Measurements from ENCODE around the gene SLC10A3.
A peak's percentile ranks its signal among the peaks of the same experiment; 100 is the strongest.
"Not testable (repeated sequence)": the region's sequence is repeated elsewhere in the genome, so short reads cannot be mapped to it uniquely, and the experiment has no call there.

Gene SLC10A3

DNA sequence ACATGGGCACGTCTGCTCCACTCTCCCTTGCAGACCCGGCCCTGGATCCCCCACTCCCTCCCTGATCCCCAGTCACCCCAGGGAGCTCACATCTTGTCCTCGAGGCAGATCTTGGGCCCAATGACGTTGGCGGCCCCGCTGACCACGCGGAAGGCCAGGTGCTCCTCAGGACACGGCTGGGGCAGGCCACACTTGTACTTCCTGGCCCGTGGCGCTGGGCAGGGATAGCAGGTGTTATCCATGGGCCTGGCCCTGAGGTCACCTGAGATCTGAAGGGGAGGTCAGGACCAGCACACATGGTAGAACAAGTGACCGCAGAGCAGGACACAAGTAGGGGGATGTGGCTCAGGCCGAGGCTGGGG is 17.9 kb upstream of the SLC10A3 start:
- DNase-seq, result no peak

DNA sequence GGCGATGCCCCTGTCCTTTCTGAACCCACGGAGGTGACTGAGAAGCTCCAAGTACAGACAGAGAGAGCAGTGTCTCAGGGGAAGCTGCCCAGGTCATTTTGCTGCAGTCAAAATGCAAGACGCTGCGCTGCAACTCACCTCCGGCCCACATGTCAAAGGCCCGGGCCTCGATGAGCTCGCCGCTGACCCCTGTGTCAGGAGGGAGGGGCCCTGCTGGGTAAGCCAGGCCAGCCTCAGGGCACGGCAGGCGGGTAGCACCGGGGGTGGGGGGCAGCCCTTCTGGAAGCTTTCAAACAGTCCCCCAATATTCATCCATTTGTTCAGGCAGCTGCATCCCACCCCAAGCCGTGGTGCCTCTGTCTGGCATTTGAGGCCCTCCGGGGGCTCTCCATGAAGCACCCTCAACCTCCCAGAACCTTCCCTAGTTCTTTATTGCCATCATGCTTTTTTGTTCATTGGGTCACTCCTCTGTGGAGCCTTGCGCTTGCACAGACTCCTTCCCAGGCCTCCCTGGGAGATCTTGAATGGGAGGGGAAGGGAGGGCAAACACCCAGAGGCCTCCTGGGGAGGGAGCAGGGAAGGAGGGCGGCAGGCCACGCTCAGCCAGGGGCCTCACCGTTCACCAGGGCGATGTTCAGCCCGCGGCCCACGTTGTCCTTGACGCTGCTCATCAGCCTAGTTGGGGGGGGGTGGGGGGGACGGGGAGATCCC is 17.4 kb upstream of the SLC10A3 start:
- DNase-seq, result no peak

DNA sequence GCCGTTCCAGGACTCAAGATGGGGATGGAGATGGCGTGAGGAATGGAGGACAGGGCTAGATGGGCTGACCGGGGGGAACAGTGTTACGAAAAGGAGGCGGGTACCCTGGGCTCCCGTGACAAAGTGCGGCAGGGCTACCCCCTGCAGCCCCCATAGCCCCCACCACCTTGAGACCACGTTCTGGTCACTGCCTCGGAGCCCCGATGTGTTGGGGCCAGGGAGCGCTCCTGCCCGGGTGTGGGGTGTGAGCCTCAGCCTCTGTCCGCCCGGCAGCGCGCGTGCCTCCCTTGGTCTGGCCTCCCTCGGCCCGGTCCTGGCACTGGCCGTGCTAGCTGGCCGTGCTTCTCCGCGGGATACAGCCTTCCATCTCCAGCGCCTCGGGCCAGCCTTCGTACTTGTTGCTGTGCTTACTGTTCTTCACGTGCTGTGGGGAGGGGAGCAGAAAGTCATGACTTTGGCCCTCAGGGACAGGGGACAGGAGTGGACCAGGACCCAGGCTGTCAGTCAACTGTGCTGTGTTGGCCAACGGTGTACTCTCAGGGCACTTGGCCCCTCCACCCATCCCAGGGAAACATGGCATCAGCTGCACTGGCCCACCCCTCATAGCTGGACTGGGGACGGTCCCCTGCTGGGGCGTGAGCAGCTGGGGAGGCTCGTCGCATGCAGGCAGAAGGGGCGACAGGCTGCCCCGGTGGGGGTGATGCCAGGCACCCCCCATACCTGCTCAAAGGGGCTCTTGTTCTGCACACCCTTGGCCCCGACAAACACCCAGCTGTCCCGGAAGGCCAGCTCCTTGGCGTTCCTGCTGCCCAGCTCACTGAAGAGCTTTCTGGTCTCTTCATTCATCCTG is 16.3 kb upstream of the SLC10A3 start:
- no peak for DNase-seq

DNA sequence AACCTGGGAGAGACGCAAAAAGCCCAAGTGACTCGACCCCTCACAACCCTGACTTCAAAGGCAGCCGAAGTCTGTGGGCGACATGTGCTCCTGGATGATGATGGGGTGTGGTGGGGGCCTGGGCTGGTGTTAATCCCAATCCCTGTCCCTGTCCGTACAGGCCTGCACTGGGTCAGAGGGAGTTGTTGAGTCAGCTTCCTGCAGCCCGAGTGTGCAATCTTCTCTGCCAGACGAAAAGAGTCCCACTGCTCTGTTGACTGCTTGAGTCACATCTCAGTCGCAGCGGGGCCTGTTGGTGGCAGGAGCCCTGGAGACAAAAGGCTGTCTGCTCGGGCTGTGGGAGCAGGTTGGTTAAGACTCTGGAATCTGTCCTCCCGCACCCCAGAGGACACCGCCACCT is 15.3 kb upstream of the SLC10A3 start:
- DNase-seq, result no peak

DNA sequence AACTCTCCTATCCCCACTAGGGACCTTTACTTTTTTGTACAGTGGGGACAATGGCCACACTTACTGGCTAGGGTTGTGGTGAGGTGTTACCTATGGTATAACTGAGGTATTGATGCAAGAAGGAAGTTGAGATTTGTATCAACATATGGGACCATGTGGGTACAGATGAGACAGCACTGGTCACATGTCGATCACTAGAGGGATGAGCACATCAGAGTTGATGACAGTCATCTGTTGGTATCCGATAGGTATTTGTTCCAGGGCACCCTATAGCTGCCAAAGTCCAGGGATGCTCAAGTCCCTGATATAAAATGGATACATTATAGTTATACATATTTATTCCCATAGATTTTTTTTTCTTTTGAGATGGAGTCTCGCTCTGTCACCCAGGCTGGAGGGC is 12.6 kb upstream of the SLC10A3 start:
- no peak for DNase-seq

DNA sequence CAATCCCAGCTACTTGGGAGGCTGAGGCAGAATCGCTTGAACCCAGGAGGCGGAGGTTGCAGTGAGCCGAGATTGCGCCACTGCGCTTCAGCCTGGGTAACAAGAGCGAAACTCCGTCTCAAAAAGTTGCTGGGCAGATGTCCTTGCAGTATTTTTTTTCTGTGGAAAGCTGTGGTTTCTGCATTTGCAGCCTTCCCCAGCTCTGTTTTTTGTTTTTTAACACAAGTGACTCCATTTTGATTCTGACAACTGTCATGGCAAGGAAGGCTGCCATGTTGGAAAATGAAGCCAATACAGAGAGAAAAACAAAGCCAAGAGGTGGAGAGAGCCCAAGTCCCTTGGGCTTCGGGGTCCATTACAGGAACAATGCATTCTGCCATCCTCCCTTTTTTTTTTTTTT is 11.7 kb upstream of the SLC10A3 start:
- no peak for DNase-seq

DNA sequence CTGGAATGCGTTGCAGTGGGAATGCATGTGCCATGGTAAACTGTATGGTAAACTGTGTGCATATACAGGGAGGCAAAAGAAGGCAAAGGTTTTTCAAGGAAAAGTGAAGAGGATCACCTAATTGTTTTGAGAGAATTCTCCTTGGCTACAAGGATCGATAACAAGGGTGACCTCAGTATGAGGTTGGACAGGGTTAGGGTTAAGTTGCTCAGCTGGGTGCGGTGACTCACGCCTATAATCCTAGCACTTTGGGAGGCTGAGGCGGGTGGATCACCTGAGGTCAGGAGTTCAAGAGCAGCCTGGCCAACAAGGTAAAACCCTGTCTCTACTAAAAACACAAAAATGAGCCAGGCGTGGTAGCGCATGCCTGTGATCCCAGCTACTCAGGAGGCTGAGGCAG is 11.0 kb upstream of the SLC10A3 start:
- DNase-seq, result not testable (repeated sequence)

DNA sequence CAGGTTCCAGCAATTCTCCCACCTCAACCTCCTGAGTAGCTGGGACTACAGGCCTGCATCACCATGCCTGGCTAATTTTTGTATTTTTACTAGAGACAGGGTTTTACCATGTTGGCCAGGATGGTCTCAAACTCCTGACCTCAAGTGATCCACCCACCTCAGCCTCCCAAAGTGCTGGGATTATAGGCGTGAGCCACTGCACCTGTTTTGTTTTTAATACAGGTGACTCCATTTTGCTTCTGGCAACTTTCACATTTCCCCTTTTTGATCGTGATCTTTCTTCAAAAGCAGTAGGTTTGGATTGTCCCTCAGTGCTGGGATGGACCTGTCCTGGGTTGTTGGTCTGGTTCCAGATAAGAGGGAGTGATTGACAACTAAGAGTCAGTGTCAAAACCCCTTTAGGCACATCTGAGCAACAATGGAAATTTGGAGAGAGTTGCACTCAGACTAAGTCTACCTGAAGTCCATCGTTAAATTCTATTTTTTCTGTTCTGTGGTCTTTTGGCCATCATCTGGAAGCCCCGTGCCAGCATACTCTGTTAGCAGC is 6.2 kb upstream of the SLC10A3 start:
- DNase-seq, result not testable (repeated sequence)

DNA sequence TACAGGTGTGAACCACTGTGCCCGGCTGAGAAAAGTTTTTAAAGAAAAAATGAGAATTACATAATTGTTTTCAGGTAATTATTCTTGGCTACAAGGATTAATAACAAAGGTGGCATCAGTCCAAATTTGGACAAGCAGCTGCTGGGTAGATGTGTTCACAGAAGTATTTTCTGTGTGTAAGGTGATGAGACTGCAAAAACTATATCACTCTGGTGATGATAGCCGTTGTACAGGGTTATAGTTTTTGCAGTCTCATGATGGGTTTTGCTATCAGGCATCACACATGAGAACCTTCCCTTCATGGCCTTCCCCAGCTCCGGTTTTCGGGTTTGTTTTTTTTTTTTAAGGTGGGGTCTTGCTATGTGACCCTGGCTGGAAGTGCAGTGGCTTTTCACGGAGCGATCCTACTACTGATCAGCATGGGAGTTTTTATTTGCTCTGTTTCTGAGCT is 5.1 kb upstream of the SLC10A3 start:
- DNase-seq, result no peak

DNA sequence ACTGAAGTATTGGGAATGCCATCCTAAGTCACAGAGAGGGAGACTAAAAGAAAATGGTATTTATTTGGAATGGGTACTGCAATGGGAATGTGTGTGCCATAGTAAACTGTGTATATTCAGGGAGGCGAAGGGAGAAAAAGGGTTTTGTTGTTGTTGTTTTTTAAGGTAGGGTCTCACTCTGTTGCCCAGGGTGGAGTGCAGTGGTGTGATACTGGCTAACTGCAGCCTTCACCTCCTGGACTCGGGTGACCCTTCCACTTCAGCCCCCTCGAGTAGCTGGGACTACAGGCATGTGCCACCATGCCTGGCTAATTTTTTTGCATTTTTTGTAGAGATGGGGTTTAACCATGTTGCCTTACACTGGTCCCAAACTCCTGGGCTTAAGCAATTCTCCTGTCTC is 4.3 kb upstream of the SLC10A3 start:
- no peak for DNase-seq

DNA sequence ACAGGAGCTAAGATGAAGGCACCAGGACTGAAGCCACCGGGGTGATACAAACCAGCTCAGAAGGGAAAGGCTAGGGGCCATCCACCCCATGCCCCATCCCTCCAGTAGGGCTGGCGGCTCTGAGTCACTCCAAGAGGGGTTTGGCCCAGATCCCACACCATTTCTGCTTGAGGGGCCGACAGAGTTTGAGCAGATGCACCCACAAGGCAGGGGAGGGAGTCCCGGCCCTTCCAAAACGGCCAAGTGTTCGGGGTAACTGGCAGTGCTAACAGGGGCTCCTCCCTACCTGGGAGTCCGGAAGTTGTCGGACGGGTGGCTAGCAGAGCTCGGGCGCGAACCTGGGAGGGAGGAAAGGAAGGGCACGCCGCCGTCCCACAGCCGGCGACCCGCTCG is 412 bp downstream of the SLC10A3 start:
- DNase-seq, result peak; percentile 21

DNA sequence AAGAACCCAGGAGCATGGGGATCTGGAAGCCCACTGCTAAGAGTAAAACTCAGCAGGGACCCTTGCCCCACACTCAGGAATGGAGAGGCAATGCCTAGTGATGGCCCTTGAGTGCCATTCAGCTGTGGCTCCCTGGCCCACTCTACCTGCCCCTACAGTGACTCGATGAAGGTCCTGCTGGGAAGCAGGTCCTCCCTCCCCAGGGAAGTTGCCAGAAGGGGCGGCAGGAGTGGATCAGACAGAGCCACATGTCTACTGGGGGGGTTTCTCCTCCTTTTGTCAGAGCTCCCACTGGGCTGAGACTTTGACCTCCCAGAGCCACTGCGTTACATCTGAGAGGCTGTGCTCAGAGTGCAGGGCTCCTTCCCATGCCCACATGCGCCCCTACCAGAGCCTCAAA is 1.2 kb downstream of the SLC10A3 start:
- no peak for DNase-seq

DNA sequence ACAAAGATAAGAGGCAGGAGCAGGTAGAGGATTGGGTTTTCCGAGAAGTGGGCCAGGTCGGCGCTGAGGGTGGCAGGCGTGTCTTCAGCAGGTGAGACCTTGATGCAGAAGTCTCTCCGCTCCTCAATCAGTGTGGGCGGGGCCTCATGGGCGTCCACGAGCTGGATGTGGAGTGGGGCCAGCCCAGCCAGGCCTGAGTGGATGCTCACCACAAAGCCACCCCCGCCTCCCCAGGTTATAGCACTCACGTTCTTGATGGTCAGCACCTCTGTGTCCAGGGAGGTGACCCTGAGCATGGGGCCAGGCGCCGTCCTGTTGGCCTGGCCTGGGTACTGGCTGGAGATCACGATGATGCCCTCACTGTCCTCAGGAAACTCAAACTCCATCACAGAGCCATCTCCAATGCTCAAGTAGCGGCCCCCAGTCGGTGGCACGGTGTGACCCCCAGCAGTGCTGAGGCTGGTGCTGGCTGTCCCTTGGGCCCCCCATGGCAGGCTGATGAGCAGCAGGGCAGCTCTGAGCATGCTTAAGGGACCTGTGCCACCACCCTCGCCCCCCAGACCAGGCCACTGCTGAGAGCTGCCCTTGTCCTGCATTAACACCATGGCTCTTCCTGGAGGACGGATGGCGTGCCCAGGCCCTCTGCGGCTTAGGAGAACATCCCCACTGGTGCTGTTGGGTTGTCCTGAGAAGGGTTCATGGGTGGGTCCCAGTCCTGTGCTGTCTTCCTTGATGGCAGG is 1.9 kb downstream of the SLC10A3 start:
- DNase-seq, result no peak

DNA sequence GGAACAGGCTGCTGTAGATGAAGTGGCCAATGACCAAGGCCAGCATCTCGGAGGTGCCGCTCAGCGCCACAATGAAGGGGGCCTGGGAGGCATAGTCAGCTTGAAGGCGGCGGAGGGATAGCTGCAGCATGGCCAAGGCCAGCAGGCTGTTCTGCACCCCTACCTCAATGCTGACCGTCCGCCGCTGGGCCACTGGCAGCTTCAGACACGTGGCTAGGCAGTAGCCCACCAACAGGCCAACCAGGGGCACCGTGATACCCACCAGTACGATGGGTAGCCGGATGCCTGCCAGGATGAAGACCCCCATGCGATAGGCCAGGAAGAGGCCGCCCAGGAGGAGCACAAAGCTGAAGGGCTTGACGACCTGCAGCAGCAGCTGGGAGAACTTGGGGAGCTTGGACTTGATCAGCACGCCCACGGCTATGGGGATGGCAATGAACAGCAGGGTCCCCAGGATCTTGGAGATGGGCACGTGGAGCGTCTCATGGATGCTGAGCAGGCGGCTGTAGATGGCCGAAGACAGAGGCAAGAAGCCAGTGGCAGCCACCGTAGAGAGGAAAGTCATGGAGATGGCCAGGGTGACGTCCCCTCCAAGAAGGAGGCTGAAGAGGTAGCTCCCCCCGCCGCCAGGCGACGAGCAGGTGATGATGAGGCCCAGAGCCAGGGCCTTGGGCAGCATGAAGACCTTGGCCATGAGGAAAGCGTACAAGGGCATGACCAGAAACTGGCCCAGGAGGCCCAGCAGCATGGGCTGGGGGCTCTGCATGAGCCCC is 2.7 kb downstream of the SLC10A3 start:
- no peak for DNase-seq

DNA sequence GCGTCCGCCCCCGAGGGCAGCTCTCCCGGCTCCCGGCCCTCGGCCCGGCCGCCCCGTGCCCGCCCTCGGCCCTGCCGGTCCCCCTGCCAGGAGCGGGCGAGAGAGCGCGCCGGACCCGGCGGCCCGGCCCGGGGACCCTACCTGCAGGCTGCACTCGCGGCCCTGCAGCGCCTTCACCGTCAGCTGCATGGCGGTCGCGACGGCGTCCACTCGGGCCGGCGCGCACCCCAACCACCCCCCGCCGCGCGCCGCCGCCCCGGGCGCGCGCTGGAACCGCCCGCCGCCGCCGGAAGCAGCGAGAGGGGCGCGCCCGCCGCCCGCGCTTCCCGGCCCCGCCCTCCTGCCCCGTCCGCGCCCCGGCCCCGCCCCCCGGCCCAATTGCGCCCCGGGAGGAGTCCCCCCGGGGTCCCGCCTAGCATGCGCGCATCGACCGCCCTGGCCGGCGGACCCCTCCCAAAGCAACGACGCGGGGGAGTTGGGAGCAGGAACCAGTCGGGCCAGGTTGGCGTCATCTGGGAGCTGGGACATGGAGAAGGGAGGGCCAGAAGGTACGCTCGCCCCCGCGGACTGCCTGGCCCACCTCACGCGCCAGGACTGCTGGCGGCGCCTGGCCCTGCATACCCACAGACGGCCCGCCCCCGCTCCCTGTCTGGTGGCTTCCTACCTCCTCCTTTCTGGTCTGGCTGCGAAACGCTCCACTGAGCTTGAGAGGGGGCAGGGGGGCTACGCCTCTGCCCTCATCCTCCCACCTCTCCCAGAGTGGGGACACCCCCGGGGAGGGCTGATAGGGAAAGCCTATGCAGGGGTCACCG is 3.8 kb downstream of the SLC10A3 start, which contains the start of gene UBL4A:
UBL4A (minus strand) TSS at position 220 of the 812 bp plus-strand sequence; CDS start at position 189, 31 bp downstream.
- DNase-seq, result peak; percentile 43

DNA sequence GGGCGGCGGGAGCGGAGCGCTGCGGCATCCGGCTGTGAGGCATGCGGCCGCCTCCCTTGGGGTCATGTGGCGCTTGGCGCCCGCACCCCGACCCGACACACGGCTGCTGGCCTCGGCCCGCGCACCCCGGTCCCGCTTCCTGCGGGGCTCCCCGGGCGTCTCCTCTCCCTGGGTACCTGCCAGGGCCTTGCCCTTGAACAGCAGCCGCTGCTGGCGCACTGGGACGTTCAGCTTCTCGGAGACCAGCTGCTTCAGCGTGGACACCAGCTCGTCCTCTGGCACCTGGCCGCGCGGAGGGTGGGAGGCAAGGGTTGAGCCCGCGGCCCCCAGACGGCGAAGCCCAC is 4.4 kb downstream of the SLC10A3 start:
- DNase-seq, result peak; percentile 27

DNA sequence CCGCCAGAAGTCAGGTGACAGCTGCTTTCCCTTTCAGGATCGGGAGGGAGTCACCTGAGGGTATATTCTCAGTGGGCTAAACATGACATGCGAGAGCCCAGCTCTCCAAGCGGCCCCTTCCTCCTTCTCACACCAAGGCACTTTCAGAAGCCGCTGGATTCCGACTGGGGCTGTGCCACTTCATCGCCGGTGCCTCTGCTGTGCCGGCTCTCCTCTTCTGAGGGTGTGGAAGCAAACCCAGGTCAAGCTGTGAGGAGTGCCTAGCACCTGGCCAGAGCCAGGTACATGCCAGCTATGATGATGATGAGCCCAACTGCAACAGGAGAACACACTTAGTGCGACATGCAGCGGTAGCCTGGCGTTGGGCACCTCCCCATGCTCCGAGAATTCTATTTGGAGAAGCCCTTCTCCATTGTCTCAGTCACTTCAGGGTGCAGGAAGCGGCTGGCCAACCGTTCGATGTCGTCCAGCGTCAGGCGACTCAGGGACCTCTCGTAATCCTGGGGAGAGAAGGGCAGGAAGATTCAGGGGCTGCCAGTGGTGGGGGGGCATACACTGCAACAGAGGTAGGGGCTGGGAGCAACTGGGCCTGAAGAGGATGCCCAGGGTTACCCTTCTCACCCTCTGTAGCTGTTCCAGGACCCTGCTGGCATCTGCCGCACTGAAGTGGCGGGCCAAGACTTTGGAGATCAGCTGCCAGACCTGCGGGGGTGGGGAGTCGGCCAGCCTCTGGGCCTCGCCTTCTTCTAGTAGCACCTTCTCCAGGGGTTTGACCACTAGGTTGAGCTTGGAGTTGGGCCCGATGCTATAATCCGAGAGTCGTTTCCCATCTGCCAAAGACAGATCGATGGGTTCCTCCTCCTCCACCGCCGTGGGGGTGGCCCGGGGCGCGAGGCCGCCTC is 5.0 kb downstream of the SLC10A3 start:
- DNase-seq, result no peak

DNA sequence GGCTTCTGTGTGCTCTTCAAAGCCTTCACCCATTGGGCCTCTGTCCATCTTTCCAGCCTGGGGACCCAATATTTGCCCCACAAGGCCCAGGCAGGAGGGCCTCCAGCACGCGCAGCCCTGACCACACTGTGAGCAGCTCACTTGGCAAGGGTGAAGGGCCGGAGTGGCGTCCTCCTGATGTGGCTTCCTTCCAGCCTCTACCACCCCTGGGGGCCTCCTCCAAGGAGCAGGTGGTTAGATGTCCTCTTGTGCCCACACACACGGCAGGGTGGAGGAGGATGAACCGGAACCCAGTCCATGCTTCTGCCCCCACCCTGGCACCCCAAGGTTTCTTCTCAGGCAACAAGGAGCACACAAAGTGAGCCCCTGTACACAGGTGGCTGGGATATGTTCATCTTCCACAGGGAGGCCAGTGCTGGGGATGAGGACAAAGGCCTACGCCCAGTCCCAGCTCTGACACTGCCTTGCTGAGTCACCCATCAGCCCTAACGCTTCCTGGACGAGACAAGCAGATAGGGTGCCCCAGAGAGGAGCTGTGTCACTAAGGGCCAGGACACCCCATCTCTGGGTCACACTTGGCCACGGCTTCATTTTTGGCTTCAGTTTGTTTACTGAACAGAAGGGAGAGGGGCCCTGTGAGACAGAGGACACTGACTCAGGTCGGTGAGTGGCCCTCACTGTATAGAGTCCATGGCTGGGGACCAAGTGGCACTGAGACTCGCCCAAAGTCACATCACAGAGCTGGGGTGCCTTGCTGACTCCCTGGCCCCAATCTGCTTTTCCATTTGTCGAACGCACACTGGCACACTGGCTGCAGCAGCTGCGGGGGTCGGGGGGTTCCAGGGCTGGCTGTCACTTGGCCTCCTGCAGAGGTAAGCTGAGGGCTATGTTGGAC is 5.9 kb downstream of the SLC10A3 start:
- DNase-seq, result no peak

DNA sequence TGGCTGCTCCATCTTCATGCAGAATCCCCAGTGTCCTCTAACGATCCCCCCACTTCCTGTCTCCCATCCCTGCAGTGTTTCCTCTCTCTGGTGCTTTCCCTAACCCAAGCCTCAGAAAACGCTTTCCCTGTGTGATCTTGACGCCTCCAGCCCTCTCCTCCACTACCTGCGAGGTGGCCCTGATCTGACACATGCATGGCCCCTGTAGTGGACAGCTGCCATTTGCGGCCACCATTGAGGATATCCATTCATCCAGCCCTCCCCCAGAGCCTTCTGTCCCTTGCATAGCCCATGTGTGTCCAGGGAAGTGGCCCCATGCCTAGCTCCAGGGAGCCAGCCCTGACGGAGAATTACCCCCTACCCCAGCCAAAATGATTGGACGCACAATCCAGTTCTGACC is 7.1 kb downstream of the SLC10A3 start:
- no peak for DNase-seq

DNA sequence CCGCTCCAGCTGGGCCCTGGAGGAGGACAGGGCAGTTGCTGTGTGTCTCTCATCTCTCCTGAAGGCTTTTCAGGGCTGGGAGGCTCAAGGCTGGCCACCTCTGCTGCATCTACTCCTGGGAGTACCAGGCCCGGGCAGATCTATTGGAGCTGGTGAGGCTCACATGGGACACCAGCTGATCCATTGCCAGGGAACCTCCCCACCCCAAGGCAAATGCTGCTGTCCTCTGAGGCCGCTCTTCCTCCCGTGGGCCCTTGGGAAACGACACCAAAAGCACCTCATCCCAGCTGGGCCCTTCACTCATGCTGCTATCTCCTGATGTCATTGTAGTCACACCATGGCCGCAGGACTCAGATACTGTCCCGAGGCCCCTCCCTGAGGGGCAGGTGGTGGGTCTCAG is 7.6 kb downstream of the SLC10A3 start:
- no peak for DNase-seq
